ENCODE measurements around the gene PIP5K1B.
A peak's percentile ranks its signal among the peaks of the same experiment; 100 is the strongest.

The PIP5K1B gene

DNA sequence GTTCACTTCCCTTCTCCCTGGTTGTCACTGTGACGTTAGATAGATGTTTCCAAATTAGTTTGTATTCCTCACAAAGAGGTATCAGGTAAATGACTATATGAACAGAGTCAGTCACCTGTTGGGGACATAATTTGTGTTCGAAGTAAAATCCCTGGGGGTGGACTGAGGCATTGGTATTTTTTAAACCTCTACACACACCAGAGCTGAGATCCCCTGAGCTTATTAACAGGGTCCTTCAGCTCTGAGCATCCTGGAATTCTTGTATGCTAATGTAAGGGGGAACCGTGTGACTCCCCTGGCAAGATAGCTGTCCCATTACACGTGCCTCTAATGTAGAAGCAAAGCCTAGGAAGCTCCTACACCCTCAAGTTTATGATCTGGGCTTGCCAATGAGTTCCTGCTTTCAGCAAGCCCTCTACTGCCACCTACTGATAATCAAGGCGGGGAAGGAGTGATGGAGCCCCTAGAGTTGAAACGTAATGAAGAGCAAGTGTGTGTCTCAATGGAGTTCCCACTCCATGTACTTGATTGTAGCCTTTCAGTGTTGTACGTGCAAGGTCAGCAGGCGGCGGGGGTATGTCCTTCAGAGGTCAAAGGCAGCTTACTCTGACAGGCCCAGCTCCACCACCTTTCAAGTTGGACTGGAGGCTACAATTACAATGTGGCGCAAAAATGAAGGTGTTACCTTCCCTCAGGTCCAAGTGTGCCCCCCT lies 294.5 kb downstream of the PIP5K1B start:
- DNase-seq (ENCODE audit: low read depth in 1 of 2, low spot score in 1 of 2) = peak; percentile 49 to 75
- in situ Hi-C loops (cut with HindIII; ENCODE audit: low pct_unique_long_range_greater_than_20kb, low sequenced_read_pairs) = no loop called here
- TF ChIP-seq JUND (IDR thresholded peaks at IDR 0.05; ENCODE audit: low read depth) = no peak

- in situ Hi-C loops (cut with HindIII; ENCODE audit: low pct_unique_long_range_greater_than_20kb, low sequenced_read_pairs) = no loop called here
- no peak for DNase-seq (ENCODE audit: low read depth in 1 of 2, low spot score in 1 of 2)
- TF ChIP-seq JUND (IDR thresholded peaks at IDR 0.05; ENCODE audit: low read depth) = no peak
These were observed 296.9 kb downstream of the PIP5K1B start for GRCh38 chr9:69001921-69002320.

GRCh38 chr9:69003051-69003450 lies 298.0 kb downstream of the PIP5K1B start:
- in situ Hi-C loops (cut with HindIII; ENCODE audit: low pct_unique_long_range_greater_than_20kb, low sequenced_read_pairs) = no loop called here
- TF ChIP-seq JUND (IDR thresholded peaks at IDR 0.05; ENCODE audit: low read depth) = no peak
- no peak for DNase-seq (ENCODE audit: low read depth in 1 of 2, low spot score in 1 of 2)

- in situ Hi-C loops (cut with HindIII; ENCODE audit: low pct_unique_long_range_greater_than_20kb, low sequenced_read_pairs) = no loop called here
- TF ChIP-seq JUND (IDR thresholded peaks at IDR 0.05; ENCODE audit: low read depth) = no peak
- peak in 1 of 2 experiments; percentile 9 for DNase-seq (ENCODE audit: low read depth in 1 of 2, low spot score in 1 of 2)
These were observed 299.8 kb downstream of the PIP5K1B start for GRCh38 chr9:69004836-69005235.

DNA sequence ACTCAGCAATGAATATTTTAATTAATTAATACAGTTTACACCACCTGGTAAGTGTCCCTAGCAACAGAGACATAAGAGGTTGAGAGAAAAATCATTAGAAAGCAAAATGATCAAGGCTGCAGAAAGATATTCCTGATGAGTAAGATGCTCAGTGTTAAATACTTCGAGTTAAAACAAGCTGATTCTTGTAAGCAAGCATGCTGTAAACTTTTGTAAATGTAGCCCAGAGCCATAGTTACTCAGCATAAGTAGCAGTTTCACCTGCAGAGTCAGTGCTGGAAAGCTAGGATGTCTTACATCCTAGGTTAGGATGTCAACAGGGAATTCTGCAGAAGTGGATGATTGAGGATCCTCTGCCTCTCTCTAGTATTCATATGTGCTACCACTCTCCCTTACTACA lies 304.7 kb downstream of the PIP5K1B start:
- TF ChIP-seq JUND (IDR thresholded peaks at IDR 0.05; ENCODE audit: low read depth) = no peak
- in situ Hi-C loops (cut with HindIII; ENCODE audit: low pct_unique_long_range_greater_than_20kb, low sequenced_read_pairs) = no loop called here
- DNase-seq (ENCODE audit: low read depth in 1 of 2, low spot score in 1 of 2) = no peak

DNA sequence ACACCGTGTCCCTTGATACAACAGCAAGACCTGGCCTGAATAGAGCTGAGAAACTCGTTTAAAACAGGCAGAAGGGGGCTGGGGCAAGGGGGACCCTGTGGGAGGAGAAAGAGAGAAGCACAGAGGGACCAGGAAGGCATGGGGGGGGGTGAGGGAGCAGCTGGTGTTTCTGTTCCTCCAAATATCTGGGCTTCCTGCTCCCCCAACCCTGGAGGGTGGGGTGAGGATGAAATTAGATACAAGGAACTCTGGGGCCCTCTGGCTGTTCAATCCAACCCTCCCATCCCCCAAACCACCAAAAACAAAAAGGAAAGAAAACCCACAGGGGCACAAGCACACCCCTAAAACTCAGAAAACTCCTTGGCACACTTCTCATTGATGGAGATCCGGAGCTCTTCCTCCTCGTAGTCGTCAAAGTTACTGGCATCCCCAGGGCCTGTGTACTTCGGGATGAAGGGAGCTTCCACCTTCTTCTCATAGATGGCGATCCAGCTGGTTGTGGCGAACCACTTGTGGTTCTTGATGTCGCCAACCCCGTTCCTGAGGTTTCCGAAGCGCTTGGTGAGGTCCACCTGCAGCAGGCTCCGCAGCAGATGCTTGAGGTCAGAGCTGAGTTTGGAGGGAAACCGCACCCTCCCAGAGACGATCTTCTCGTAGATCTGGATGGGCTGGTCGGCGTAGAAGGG lies 307.8 kb downstream of the PIP5K1B start:
- TF ChIP-seq JUND (IDR thresholded peaks at IDR 0.05; ENCODE audit: low read depth) = no peak
- DNase-seq (ENCODE audit: low read depth in 1 of 2, low spot score in 1 of 2) = no peak
- in situ Hi-C loops (cut with HindIII; ENCODE audit: low pct_unique_long_range_greater_than_20kb, low sequenced_read_pairs) = no loop called here

GRCh38 chr9:69013382-69013727 lies 308.3 kb downstream of the PIP5K1B start:
- no peak for TF ChIP-seq JUND (IDR thresholded peaks at IDR 0.05; ENCODE audit: low read depth)
- in situ Hi-C loops (cut with HindIII; ENCODE audit: low pct_unique_long_range_greater_than_20kb, low sequenced_read_pairs) = no loop called here
- DNase-seq (ENCODE audit: low read depth in 1 of 2, low spot score in 1 of 2) = no peak

DNA sequence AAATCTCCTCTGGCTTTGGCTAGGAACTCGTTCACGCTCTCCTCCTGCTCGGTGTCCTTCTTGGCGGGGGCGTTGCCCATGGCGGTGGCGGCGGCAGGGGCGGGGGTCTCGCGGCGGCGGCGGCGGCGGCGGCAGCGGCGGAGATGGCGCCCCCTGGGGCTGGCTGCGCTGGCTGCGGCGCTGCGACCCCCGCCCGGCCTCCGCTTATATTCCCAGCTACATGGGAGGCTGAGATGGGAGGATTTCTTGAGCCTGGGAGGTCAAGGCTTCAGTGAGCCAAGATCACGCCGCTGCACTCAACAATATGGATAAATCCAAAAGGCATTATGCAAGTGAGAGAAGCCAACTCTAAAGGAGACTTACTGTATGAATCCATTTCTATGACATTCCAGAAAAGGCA lies 309.0 kb downstream of the PIP5K1B start, which contains the start of gene PRKACG:
Gene PRKACG, minus strand, starts transcription at position 101 of the 400 bp plus-strand sequence. Its CDS starts 21 bp downstream, at position 80.
- in situ Hi-C loops (cut with HindIII; ENCODE audit: low pct_unique_long_range_greater_than_20kb, low sequenced_read_pairs) = no loop called here
- no peak for DNase-seq (ENCODE audit: low read depth in 1 of 2, low spot score in 1 of 2)
- TF ChIP-seq JUND (IDR thresholded peaks at IDR 0.05; ENCODE audit: low read depth) = no peak

DNA sequence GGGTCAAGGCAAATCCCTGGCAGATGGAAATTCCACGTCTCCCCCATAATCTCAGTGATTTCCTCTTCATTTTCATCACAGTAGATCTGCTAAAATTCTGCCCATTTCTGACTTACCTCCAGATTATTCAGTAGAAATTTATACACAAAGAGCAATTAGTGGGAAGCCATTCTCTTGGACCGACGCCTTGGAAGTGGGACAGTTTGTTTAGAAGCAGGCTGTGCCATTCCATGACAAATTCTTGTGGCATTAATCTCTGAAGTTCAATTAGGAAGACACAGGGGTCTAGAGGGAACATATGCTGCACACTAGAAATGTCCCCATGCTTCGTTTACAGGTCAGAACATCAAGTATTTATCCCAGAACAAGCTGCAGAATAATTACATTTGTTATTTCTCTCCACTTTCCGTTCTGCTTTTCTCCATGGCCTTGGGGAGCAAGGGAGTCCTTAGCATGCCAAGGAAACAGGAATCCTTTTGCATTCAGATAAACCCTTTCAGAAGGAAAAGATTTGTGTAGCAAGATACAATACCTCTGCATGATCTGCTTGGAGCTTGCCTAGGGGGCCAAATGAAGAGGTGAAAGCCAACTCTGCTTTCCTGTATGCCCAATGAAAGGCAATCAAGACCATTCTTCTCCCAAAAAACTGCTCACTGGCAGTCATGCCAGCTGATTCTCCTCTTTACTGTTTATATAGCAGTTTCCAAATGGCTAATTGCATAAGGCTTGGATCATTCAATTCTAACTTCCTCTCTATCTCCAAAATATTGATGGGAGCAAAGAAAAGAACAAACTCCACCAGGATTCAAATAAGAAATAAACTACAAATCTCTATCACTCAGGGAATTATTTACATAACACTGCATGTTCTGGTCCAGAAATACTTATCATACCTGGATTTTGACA lies 311.4 kb downstream of the PIP5K1B start:
- DNase-seq (ENCODE audit: low read depth in 1 of 2, low spot score in 1 of 2) = no peak
- no peak for TF ChIP-seq JUND (IDR thresholded peaks at IDR 0.05; ENCODE audit: low read depth)
- in situ Hi-C loops (cut with HindIII; ENCODE audit: low pct_unique_long_range_greater_than_20kb, low sequenced_read_pairs) = no loop called here

GRCh38 chr9:69018737-69019136 lies 313.7 kb downstream of the PIP5K1B start:
- DNase-seq (ENCODE audit: low read depth in 1 of 2, low spot score in 1 of 2) = no peak
- in situ Hi-C loops (cut with HindIII; ENCODE audit: low pct_unique_long_range_greater_than_20kb, low sequenced_read_pairs) = no loop called here
- no peak for TF ChIP-seq JUND (IDR thresholded peaks at IDR 0.05; ENCODE audit: low read depth)

GRCh38 chr9:69019808-69020207 lies 314.8 kb downstream of the PIP5K1B start:
- DNase-seq (ENCODE audit: low read depth in 1 of 2, low spot score in 1 of 2) = no peak
- in situ Hi-C loops (cut with HindIII; ENCODE audit: low pct_unique_long_range_greater_than_20kb, low sequenced_read_pairs) = no loop called here
- no peak for TF ChIP-seq JUND (IDR thresholded peaks at IDR 0.05; ENCODE audit: low read depth)

GRCh38 chr9:69020301-69021145 lies 315.5 kb downstream of the PIP5K1B start:
- no peak for DNase-seq (ENCODE audit: low read depth in 1 of 2, low spot score in 1 of 2)
- in situ Hi-C loops (cut with HindIII; ENCODE audit: low pct_unique_long_range_greater_than_20kb, low sequenced_read_pairs) = no loop called here
- no peak for TF ChIP-seq JUND (IDR thresholded peaks at IDR 0.05; ENCODE audit: low read depth)

Measured in T47D (cell line).